Measurements from ENCODE around the gene FNDC3B.

Gene FNDC3B

GRCh38 chr3:172106037-172106954 is 66.9 kb downstream of the FNDC3B start:
- no peak overlapping the region for H3K27ac ChIP-seq
- DNase-seq (ENCODE audit: low read depth, low spot score), result no peak

GRCh38 chr3:172106989-172107388 is 67.6 kb downstream of the FNDC3B start:
- no peak for DNase-seq (ENCODE audit: low read depth, low spot score)
- no peak overlapping the region for H3K27ac ChIP-seq

GRCh38 chr3:172107403-172107802 is 68.0 kb downstream of the FNDC3B start:
- DNase-seq (ENCODE audit: low read depth, low spot score), result no peak
- peak overlapping the region; percentile 22 for H3K27ac ChIP-seq

GRCh38 chr3:172110127-172110779 is 70.9 kb downstream of the FNDC3B start:
- H3K27ac ChIP-seq, result no peak overlapping the region
- no peak for DNase-seq (ENCODE audit: low read depth, low spot score)

GRCh38 chr3:172111163-172111562 is 71.8 kb downstream of the FNDC3B start:
- DNase-seq (ENCODE audit: low read depth, low spot score), result no peak
- H3K27ac ChIP-seq, result no peak overlapping the region

GRCh38 chr3:172112078-172112733 is 72.8 kb downstream of the FNDC3B start:
- DNase-seq (ENCODE audit: low read depth, low spot score), result no peak
- no peak overlapping the region for H3K27ac ChIP-seq

GRCh38 chr3:172112734-172113120 is 73.3 kb downstream of the FNDC3B start:
- H3K27ac ChIP-seq, result no peak overlapping the region
- DNase-seq (ENCODE audit: low read depth, low spot score), result no peak

GRCh38 chr3:172113710-172114109 is 74.3 kb downstream of the FNDC3B start:
- H3K27ac ChIP-seq, result no peak overlapping the region
- no peak for DNase-seq (ENCODE audit: low read depth, low spot score)

GRCh38 chr3:172115059-172115458 is 75.7 kb downstream of the FNDC3B start:
- no peak overlapping the region for H3K27ac ChIP-seq
- no peak for DNase-seq (ENCODE audit: low read depth, low spot score)

GRCh38 chr3:172115787-172116186 is 76.4 kb downstream of the FNDC3B start:
- no peak for DNase-seq (ENCODE audit: low read depth, low spot score)
- H3K27ac ChIP-seq, result no peak overlapping the region

- no peak for DNase-seq (ENCODE audit: low read depth, low spot score)
- no peak overlapping the region for H3K27ac ChIP-seq
These were observed 78.6 kb downstream of the FNDC3B start for GRCh38 chr3:172118019-172118418.

- H3K27ac ChIP-seq, result no peak overlapping the region
- no peak for DNase-seq (ENCODE audit: low read depth, low spot score)
These were observed 80.0 kb downstream of the FNDC3B start for GRCh38 chr3:172119266-172119969.

- no peak overlapping the region for H3K27ac ChIP-seq
- DNase-seq (ENCODE audit: low read depth, low spot score), result no peak
These were observed 81.5 kb downstream of the FNDC3B start for GRCh38 chr3:172120912-172121311.

GRCh38 chr3:172121981-172122380 is 82.6 kb downstream of the FNDC3B start:
- no peak overlapping the region for H3K27ac ChIP-seq
- DNase-seq (ENCODE audit: low read depth, low spot score), result no peak

- H3K27ac ChIP-seq, result no peak overlapping the region
- no peak for DNase-seq (ENCODE audit: low read depth, low spot score)
These were observed 84.9 kb downstream of the FNDC3B start for GRCh38 chr3:172124271-172124670.

GRCh38 chr3:172125053-172125452 is 85.7 kb downstream of the FNDC3B start:
- no peak for DNase-seq (ENCODE audit: low read depth, low spot score)
- no peak overlapping the region for H3K27ac ChIP-seq

- DNase-seq (ENCODE audit: low read depth, low spot score), result no peak
- H3K27ac ChIP-seq, result no peak overlapping the region
These were observed 86.6 kb downstream of the FNDC3B start for GRCh38 chr3:172125963-172126457.

GRCh38 chr3:172126741-172127140 is 87.4 kb downstream of the FNDC3B start:
- H3K27ac ChIP-seq, result no peak overlapping the region
- DNase-seq (ENCODE audit: low read depth, low spot score), result no peak

GRCh38 chr3:172127141-172127540 is 87.8 kb downstream of the FNDC3B start:
- DNase-seq (ENCODE audit: low read depth, low spot score), result no peak
- H3K27ac ChIP-seq, result no peak overlapping the region

GRCh38 chr3:172127929-172128580 is 88.7 kb downstream of the FNDC3B start:
- H3K27ac ChIP-seq, result peak overlapping the region; percentile 63
- DNase-seq (ENCODE audit: low read depth, low spot score), result no peak

Measured in epithelial cell of prostate (primary cell).